Spleen (tissue), 11 donors: Measurements from ENCODE around the gene PSMA7. TPM values are rescaled to one million over a fixed set of nuclear protein-coding genes. Genes with fewer than 3 reads are reported as not detected.

Experiments
- DNase-seq: peaks from one replicate; pipeline ENCODE4 v3.0.0-alpha.2; 2020
- H3K27ac ChIP-seq, 8 donors: fragments of 200-600 bp; sonication (generic) in 7 of 8; 1 replicate in 4 of 8; 2 replicates in 4 of 8; pipeline versions ENCODE4 v1.5.0 to v1.8.0; 2016 to 2021; ENCODE audit warnings: inconsistent platforms in 4 of 8, mild to moderate bottlenecking in 4 of 8, moderate library complexity in 1 of 8
- H3K27me3 ChIP-seq, 7 donors: fragments of 200-600 bp; sonication (generic) in 6 of 7; replicated peaks in 1 of 7; 1 replicate in 4 of 7; 2 replicates in 3 of 7; pipeline versions ENCODE4 v1.5.0 to v1.8.0; 2016 to 2021; ENCODE audit warnings: inconsistent platforms in 3 of 7, mild to moderate bottlenecking in 1 of 7
- H3K36me3 ChIP-seq, 6 donors: fragments of 200-600 bp; sonication (generic) in 5 of 6; 1 replicate in 4 of 6; 2 replicates in 2 of 6; pipeline versions ENCODE4 v1.5.0 to v1.8.0; 2016 to 2021; ENCODE audit warnings: inconsistent platforms in 2 of 6
- H3K4me1 ChIP-seq, 6 donors: fragments of 200-600 bp; sonication (generic) in 5 of 6; 1 replicate in 3 of 6; 2 replicates in 3 of 6; pipeline versions ENCODE4 v1.5.0 to v1.8.0; 2016 to 2021; ENCODE audit warnings: inconsistent platforms in 3 of 6
- H3K4me3 ChIP-seq, 8 donors: fragments of 200-600 bp; sonication (generic) in 7 of 8; 1 replicate in 4 of 8; 2 replicates in 4 of 8; pipeline versions ENCODE4 v1.5.0 to v1.8.0; 2016 to 2021; ENCODE audit warnings: inconsistent platforms in 4 of 8, mild to moderate bottlenecking in 4 of 8, moderate library complexity in 2 of 8
- H3K9me3 ChIP-seq, 8 donors: fragments of 200-600 bp; sonication (generic) in 7 of 8; 1 replicate in 4 of 8; 2 replicates in 4 of 8; pipeline versions ENCODE4 v1.5.0 to v1.8.0; 2016 to 2021; ENCODE audit warnings: inconsistent platforms in 4 of 8
- POLR2A ChIP-seq, 3 donors: fragments of 450-650 bp; IDR thresholded peaks; one replicate each; pipeline ENCODE4 v1.5.1; 2017; ENCODE audit warnings: antibody characterized with exemption in 3 of 3, mild to moderate bottlenecking in 1 of 3
- POLR2AphosphoS5 ChIP-seq, 3 donors: sonication (generic); formaldehyde crosslinking; IDR thresholded peaks; one replicate each; pipeline ENCODE4 v1.5.1; 2017; ENCODE audit warnings: antibody characterized with exemption in 3 of 3
- WGBS, 5 donors: extraction: QIAGEN DNeasy Blood & Tissue Kit in 3 of 5; methylation state at CpG; one replicate each; pipeline versions ENCODE4 v1.1.5 to v1.1.7; 2013 to 2018; 5-methylcytosine and 5-hydroxymethylcytosine counted together
- intact Hi-C: fragments of 100-400 bp; cut with DNase I; formaldehyde crosslinking; loops from one replicate; pipeline ENCODE4 v1.15.0; 2023; ENCODE audit warnings: low total_unique reads
- polyA plus RNA-seq, 3 donors: library from polyadenylated mRNA; stranded (reverse); fragments of 200-250 nt; gene quantifications; one replicate each; pipeline ENCODE4 v1.2.1, GENCODE V29; 2013
- total RNA-seq, 7 donors: library from RNA; depleted of rRNA in 3 of 7; stranded (reverse); fragments of >200 nt in 3 of 7; fragmentation: NEBNext Ultra II Directional in 4 of 7; extraction: Animal tissue kit (Norgen Biotek cat#: 25700) in 4 of 7; gene quantifications; one replicate each; pipeline versions ENCODE4 v1.1.0 to v1.2.1, GENCODE V29; 2016 to 2021
- TF ChIP-seq, protein P1 (sequence below), 11 experiments: fragments of 200-600 bp in 7 of 11; fragments of 450-650 bp in 4 of 11; sonication (generic) in 4 of 11; IDR thresholded peaks in 8 of 11; conservative IDR thresholded peaks in 3 of 11; 1 replicate in 7 of 11; 2 replicates in 4 of 11; pipeline versions ENCODE4 v1.4.0 to v1.8.0; 2016 to 2021; ENCODE audit warnings: antibody characterized with exemption in 11 of 11, inconsistent platforms in 4 of 11, mild to moderate bottlenecking in 1 of 11
- donor health status: healthy with polysubstance abuse.
- donor health status: DM: no; HTN: no; CAD: no; lungs with moderate emphysema.
- donor health status: DM: no; HTN: no; CAD: no.
- donor health status: Bipolar disorder and iron deficiency.
- donor health status: healthy.
- donor health status: DM: no; HTN: no; CAD: no.
- donor health status: DM: yes; HTN: yes; CAD: no.

Gene PSMA7
- total and polyA plus RNA-seq, 10 donors: 157 to 281 (median 184) TPM

DNA sequence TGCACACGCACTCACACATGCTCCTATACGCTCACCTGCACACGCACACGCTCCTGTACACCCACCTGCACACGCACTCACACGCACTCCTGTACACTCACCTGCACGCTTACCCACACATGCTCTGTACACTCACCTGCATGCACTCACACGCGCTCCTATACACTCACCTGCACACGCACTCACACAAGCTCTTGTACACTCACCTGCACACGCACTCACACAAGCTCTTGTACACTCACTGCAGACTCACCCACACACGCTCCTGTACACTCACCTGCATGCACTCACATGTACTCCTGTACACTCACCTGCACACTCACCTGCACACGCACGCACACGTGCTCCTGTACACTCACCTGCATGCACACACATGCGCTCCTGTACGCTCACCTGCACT lies 55.6 kb downstream of the PSMA7 start:
- no peak overlapping the region for H3K27ac ChIP-seq
- DNase-seq: peak; percentile 13

DNA sequence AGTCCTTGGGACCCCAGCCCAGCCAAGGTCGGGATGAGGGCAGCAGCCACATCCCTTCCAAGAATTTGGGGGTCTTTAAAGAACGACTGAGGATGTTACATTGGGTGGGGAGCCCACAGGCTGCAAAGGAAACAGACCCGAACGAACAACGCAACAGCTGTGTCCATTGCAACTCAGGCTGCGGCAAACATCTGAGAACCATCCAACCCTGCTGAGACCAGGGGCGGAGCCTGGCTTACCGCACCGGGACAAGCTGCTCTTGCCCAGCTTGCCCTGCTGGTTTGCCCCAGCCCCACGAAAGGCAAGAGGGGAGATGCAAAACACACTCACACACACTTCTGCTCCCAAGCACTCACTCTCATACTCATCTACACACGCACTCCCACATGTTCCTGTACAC lies 56.0 kb downstream of the PSMA7 start:
- H3K9me3 ChIP-seq: peaks cover 0 to 8% (median 0%) of the 10 kb centered on the region in 8 donors
- peak; percentile 45 for DNase-seq
- no peaks in the 10 kb centered on the region for H3K36me3 ChIP-seq
- H3K27ac ChIP-seq: no peak overlapping the region
- H3K4me3 ChIP-seq: no peak overlapping the region
- 42 to 54% (median 50%) methylated on average over 10 to 11 of the region's 11 CpGs for WGBS, 5 donors
- intact Hi-C loops: no loop called here
- TF ChIP-seq POLR2A (IDR thresholded peaks at IDR 0.05) (no peak), POLR2AphosphoS5 (IDR thresholded peaks at IDR 0.05) (no peak)
- TF ChIP-seq, protein P1, sequence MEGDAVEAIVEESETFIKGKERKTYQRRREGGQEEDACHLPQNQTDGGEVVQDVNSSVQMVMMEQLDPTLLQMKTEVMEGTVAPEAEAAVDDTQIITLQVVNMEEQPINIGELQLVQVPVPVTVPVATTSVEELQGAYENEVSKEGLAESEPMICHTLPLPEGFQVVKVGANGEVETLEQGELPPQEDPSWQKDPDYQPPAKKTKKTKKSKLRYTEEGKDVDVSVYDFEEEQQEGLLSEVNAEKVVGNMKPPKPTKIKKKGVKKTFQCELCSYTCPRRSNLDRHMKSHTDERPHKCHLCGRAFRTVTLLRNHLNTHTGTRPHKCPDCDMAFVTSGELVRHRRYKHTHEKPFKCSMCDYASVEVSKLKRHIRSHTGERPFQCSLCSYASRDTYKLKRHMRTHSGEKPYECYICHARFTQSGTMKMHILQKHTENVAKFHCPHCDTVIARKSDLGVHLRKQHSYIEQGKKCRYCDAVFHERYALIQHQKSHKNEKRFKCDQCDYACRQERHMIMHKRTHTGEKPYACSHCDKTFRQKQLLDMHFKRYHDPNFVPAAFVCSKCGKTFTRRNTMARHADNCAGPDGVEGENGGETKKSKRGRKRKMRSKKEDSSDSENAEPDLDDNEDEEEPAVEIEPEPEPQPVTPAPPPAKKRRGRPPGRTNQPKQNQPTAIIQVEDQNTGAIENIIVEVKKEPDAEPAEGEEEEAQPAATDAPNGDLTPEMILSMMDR (IDR thresholded peaks at IDR 0.05 in 8 of 11, conservative IDR thresholded peaks at IDR 0.05 in 3 of 11): no peak
- no peaks in the 10 kb centered on the region for H3K4me1 ChIP-seq
- peaks cover 0 to 25% (median 0%) of the 10 kb centered on the region in 7 donors for H3K27me3 ChIP-seq

More for the DNA sequence above, 55.6 kb downstream of the PSMA7 start:
- Histone ChIP-seq H3K4me1 (no peaks in the 10 kb centered on the region), H3K4me3 (no peak overlapping the region), H3K36me3 (no peaks in the 10 kb centered on the region), H3K27me3 (peaks cover 0 to 25% (median 0%) of the 10 kb centered on the region in 7 donors), H3K9me3 (peaks cover 0 to 11% (median 0%) of the 10 kb centered on the region in 8 donors)
- WGBS, 5 donors: 92 to 96% (median 93%) methylated on average over 17 of the region's 17 CpGs
- intact Hi-C loops: no loop called here
- no peak for TF ChIP-seq POLR2A (IDR thresholded peaks at IDR 0.05)
- TF ChIP-seq POLR2AphosphoS5 (IDR thresholded peaks at IDR 0.05): no peak
- TF ChIP-seq, protein P1 (IDR thresholded peaks at IDR 0.05 in 8 of 11, conservative IDR thresholded peaks at IDR 0.05 in 3 of 11): no peak

Other genes starting within 250 kb of the PSMA7 start
- gene TAF4, start 77.5 kb downstream of the PSMA7 start, total RNA-seq: 10 to 100 TPM; 15.5 to 28.3 (median 18.6) TPM
- 1 to 10 TPM; 4.3 to 7.2 (median 4.4) TPM for gene TAF4, start 77.5 kb downstream of the PSMA7 start, polyA plus RNA-seq
- gene LSM14B, start 20.9 kb downstream of the PSMA7 start, total RNA-seq: 10 to 100 TPM; 17.6 to 37.6 (median 31.9) TPM
- 10 to 100 TPM; 14.0 to 20.1 (median 15.0) TPM for gene LSM14B, start 20.9 kb downstream of the PSMA7 start, polyA plus RNA-seq
- gene SS18L1, start 375 bp upstream of the PSMA7 start, total RNA-seq: 10 to 100 TPM; 13.0 to 18.6 (median 14.3) TPM
- gene SS18L1, start 375 bp upstream of the PSMA7 start, polyA plus RNA-seq: 10 to 100 TPM in 1 of 3 donors, 1 to 10 TPM in 2; 6.7 to 11.0 (median 8.4) TPM
- gene MTG2, start 39.6 kb upstream of the PSMA7 start, total RNA-seq: 10 to 100 TPM; 22.6 to 39.8 (median 37.5) TPM
- 10 to 100 TPM; 26.9 to 41.3 (median 37.7) TPM for gene MTG2, start 39.6 kb upstream of the PSMA7 start, polyA plus RNA-seq
- gene HRH3, start 76.9 kb upstream of the PSMA7 start, total RNA-seq: not detected
- gene HRH3, start 76.9 kb upstream of the PSMA7 start, polyA plus RNA-seq: not detected
- gene OSBPL2, start 95.1 kb upstream of the PSMA7 start, total RNA-seq: 10 to 100 TPM; 40.6 to 81.7 (median 64.8) TPM
- gene OSBPL2, start 95.1 kb upstream of the PSMA7 start, polyA plus RNA-seq: 10 to 100 TPM in 2 of 3 donors, 1 to 10 TPM in 1; 9.2 to 19.6 (median 14.0) TPM
- gene ADRM1, start 159.6 kb upstream of the PSMA7 start, total RNA-seq: 100 to 1,000 TPM in 2 of 7 donors, 10 to 100 TPM in 5; 67.1 to 112 (median 82.3) TPM
- 10 to 100 TPM; 60.5 to 95.6 (median 74.7) TPM for gene ADRM1, start 159.6 kb upstream of the PSMA7 start, polyA plus RNA-seq
- 100 to 1,000 TPM in 4 of 7 donors, 10 to 100 TPM in 3; 69.8 to 203 (median 108) TPM for gene LAMA5, start 223.9 kb upstream of the PSMA7 start, total RNA-seq
- 100 to 1,000 TPM in 2 of 3 donors, 10 to 100 TPM in 1; 46.5 to 266 (median 128) TPM for gene LAMA5, start 223.9 kb upstream of the PSMA7 start, polyA plus RNA-seq
- 1,000 to 10,000 TPM; 1,168 to 3,909 (median 1,666) TPM for gene RPS21, start 243.7 kb upstream of the PSMA7 start, total RNA-seq
- gene RPS21, start 243.7 kb upstream of the PSMA7 start, polyA plus RNA-seq: over 10,000 TPM in 2 of 3 donors, 1,000 to 10,000 TPM in 1; 9,792 to 11,722 (median 10,372) TPM